ENCODE data around the gene STKLD1. TPM values are rescaled to one million over a fixed set of nuclear protein-coding genes. Genes with fewer than 3 reads are reported as not detected.
"Not testable (repeated sequence)": the region's sequence is repeated elsewhere in the genome, so short reads cannot be mapped to it uniquely, and the experiment has no call there.

Gene STKLD1
- 0.16 and 0.33 TPM in 2 replicates for total RNA-seq

DNA sequence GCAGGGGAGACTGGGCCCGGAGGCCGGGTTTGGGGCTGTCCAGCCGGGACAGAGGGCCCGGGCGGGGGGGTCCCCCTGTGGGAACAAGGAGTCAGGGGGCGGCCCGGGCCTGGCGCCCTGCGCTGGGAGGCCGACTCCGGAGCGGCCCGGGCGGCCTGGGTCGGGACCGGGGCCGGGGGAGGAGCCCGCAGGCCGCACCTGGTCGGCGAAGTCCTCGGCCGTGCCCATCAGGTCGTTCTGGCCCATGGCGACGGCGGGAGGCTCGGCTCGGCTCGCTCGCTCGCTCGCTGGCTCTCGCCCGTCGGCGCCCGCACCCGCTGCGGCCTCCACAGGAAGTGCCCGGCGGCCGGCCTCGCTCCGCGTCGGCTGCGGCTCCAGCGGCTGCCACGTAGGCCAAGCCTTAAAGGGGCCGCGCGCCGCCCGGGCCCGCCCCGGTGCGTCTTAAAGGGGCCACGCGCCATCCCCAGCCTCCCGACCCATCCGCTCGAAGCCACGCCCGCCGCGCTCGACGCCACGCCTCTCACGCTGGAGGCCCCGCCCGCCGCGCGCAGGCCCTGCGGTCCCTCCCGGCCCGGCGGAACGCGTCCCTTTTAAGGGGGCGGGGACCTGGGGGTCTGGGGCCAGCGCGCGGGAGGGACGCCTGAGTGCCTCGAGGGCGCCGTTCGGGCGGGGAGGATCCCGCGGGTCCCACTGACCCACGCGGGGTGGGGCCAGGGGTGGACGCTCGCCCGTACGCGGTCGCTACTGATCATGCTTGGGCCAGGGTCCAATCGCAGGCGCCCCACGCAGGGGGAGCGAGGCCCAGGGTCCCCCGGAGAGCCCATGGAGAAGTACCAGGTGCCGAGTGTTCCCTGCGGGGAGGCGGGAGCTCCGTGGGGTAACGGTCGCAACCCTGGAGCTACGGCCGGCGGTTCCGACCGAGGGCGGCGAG is at the start of gene STKLD1, which contains the start of gene SURF4:
Gene STKLD1, plus strand, starts transcription at position 643 of the 931 bp plus-strand sequence. Its CDS starts 108 bp downstream, at position 751.
Gene SURF4, minus strand, starts transcription at position 337 of the 931 bp plus-strand sequence. Its CDS starts 91 bp downstream, at position 246.
- peak; percentile 100 for DNase-seq
- H3K9me3 Mint-ChIP-seq, result no peaks in the 10 kb centered on the region
- H3K4me3 Mint-ChIP-seq, result peak within 1 kb of the TSS; percentile 99
- intact Hi-C loops (cut with micrococcal nuclease), result loop anchor here (1.0 kb wide), 4 partner anchors 28 to 83 kb away; partner anchors contain the start of genes CACFD1, MED22, REXO4 and RPL7A
- H3K4me1 Mint-ChIP-seq, result peaks cover 42% of the 10 kb centered on the region
- peaks cover 7% of the 10 kb centered on the region for H3K27me3 Mint-ChIP-seq
- peaks cover 35% of the 10 kb centered on the region for H3K36me3 Mint-ChIP-seq (ENCODE audit: low read depth)
- peak within 1 kb of the TSS; percentile 97 for H3K27ac Mint-ChIP-seq

DNA sequence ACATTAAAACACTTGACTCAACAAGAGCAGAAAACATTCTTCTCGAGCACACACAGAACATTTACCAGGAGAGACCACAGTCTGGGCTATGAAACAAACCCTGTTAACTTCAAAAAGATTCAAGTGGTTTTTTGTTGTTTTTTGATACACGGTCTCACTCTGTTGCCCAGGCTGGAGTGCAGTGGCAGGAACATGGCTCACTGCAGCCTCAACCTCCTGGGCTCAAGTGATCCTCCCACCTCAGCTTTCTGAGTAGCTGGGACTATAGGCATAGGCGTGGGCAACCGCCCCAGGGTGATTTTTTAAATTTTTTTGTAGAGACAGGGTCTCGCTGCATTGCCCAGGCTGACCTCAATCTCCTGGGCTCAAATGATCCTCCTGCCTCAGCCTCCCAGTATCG is 49.1 kb upstream of the STKLD1 start:
- H3K4me1 Mint-ChIP-seq; H3K27ac Mint-ChIP-seq; H3K9me3 Mint-ChIP-seq; H3K27me3 Mint-ChIP-seq; intact Hi-C loops (cut with micrococcal nuclease); H3K4me3 Mint-ChIP-seq; DNase-seq: not testable (repeated sequence)
- peaks cover 24% of the 10 kb centered on the region for H3K36me3 Mint-ChIP-seq (ENCODE audit: low read depth)

DNA sequence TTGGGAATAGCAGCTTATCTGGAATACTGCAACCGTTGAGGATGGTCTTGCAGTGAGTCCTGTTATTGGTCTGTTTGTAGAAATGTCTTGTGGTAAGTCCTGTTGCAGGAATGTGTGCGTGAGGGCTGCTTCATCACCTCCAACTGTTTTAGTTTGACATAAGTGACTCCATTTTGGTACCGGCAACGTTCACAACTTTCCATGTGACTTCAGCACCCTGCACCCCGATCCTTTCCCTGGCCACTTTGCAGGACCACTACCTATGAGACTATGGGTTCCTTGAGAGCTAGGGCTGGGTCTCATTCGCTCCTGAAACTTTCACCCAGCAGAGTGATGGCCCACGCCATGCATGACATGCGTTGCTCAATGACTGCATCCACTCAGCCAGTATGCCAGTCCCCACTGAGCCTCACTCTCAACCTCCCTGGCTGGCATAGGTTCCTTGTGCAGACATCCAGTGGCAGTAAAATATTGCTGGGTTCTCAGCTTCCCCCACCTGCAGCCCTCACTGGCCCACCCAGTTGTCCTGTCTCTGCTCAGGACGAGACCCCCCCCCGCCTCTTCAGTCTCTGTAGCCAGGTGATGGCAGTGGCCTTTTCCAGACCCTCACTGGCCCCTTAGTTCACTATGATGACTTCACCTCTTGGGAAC is 48.2 kb upstream of the STKLD1 start:
- Mint-ChIP-seq H3K36me3 (ENCODE audit: low read depth) (peaks cover 32% of the 10 kb centered on the region), H3K4me1 (peaks cover 4% of the 10 kb centered on the region), H3K27me3 (no peaks in the 10 kb centered on the region), H3K4me3 (no peak overlapping the region), H3K27ac (no peak overlapping the region), H3K9me3 (no peaks in the 10 kb centered on the region)
- DNase-seq, result no peak
- intact Hi-C loops (cut with micrococcal nuclease), result no loop called here

DNA sequence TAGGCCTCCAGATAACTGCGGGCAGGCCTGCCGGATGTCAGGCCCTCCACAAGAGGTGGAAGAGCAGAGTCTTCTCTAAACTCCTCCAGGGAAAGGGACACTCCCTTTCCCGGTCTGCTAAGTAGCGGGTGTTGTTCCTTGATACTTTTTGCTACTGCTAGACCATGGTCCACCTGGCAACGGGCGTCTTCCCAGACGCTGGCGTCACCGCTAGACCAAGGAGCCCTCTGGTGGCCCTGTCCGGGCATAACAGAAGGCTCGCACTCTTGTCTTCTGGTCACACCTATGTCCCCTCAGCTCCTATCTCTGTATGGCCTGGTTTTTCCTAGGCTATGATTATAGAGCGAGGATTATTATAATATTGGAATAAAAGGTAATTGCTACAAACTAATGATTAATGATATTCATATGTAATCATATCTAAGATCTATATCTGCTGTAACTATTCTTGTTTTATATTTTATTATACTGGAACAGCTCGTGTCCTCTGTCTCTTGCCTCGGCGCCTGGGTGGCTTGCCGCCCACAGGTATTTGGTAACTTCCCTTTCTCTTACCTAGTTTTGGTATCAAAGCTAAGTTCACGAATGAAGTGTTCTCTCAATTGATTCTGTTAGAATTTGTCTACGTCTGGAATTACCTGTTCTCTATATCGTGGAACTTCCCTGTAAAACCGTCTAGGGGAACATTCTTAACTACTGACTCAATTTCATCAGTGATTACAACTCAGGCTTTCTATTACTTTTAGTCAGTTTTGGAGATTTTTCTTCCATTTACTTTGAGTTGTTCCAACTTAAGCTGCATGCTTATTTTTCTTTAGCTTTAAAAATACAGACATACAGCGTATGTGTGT is 46.6 kb upstream of the STKLD1 start:
- intact Hi-C loops (cut with micrococcal nuclease); H3K4me1 Mint-ChIP-seq; H3K9me3 Mint-ChIP-seq; H3K4me3 Mint-ChIP-seq; H3K27me3 Mint-ChIP-seq; H3K27ac Mint-ChIP-seq: not testable (repeated sequence)
- peaks cover 47% of the 10 kb centered on the region for H3K36me3 Mint-ChIP-seq (ENCODE audit: low read depth)
- DNase-seq, result peak; percentile 62

DNA sequence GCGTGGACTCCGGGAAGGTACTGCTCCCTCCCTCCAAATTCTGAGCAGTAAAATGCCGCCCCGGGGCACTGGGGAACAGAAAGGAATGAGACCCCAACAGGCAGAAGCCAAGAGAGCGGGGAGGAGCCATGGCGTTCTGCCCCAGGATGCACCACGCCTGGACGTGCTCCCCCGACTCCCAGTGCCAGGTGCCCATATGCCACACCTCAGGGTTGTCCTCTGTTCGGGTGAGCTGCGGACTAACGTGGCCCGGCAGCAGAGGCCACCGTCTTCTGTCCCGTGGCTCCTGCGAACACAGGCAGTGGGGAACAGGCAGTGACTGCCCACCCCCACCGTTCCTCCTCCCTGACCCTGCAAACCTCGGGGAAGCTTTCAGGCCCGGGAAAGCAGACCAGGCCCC is 44.9 kb upstream of the STKLD1 start:
- Mint-ChIP-seq H3K4me3 (no peak overlapping the region), H3K27me3 (no peaks in the 10 kb centered on the region), H3K9me3 (no peaks in the 10 kb centered on the region), H3K36me3 (ENCODE audit: low read depth) (peaks cover 56% of the 10 kb centered on the region), H3K4me1 (peaks cover 11% of the 10 kb centered on the region), H3K27ac (no peak overlapping the region)
- intact Hi-C loops (cut with micrococcal nuclease), result no loop called here
- no peak for DNase-seq

DNA sequence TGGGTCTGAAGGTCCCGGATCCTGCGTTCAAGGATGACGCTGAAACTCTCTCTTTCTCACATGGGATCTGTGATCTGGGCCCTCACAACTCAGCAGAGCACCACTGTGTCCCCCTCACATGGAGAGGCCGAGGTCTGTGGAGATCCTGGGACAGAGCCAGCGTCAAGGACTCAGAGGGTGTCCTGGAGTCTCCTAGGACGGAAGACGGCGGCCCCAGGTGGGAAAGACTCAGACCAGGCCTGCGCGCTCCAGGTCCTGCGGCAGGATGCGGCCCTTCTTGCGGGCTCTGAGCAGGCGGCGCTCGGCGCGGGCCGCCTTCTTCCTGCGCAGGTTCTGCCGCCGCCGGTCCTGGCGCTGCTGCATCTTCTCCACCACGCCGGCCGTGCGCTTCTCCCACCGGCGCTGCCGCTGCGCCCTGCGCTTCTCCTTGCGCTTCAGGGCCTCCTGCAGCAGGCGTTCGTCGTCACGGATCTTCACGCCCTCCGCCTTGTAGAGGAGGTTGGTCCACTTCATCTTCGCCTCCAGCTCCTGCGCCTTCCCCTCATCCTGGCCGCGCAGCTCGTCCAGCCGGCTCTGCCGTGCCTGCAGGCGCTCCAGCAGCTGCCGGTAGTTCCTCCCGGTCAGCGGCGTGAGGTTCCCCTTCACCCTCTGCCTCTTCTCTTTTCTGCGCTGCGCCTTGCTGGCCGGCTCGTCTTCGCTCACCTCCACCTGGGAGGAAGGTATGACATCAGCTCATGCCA is 44.4 kb upstream of the STKLD1 start:
- Mint-ChIP-seq H3K4me1 (peaks cover 14% of the 10 kb centered on the region), H3K36me3 (ENCODE audit: low read depth) (peaks cover 58% of the 10 kb centered on the region), H3K27ac (no peak overlapping the region), H3K27me3 (no peaks in the 10 kb centered on the region), H3K4me3 (no peak overlapping the region), H3K9me3 (no peaks in the 10 kb centered on the region)
- no peak for DNase-seq
- intact Hi-C loops (cut with micrococcal nuclease), result no loop called here

DNA sequence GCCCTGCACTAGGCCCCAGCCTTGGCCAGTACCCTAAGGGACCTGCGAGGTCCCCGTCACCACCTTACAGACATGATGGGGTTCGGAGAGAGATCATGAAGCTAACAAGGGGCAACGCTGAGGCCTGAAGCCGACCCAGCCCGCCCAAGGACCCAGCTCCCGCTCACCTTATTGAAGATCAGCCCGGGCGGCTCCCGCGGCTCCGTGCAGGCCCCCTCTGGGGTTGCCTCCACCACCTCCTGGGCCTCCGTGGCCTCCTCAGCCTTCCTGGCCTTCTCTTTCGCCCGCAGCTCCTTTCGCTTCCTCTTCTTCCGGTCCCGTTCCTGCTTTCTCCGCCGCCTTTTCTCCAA is 43.8 kb upstream of the STKLD1 start:
- H3K36me3 Mint-ChIP-seq (ENCODE audit: low read depth), result peaks cover 60% of the 10 kb centered on the region
- no peaks in the 10 kb centered on the region for H3K27me3 Mint-ChIP-seq
- no peak for DNase-seq
- no peaks in the 10 kb centered on the region for H3K9me3 Mint-ChIP-seq
- H3K27ac Mint-ChIP-seq, result no peak overlapping the region
- peaks cover 15% of the 10 kb centered on the region for H3K4me1 Mint-ChIP-seq
- H3K4me3 Mint-ChIP-seq, result no peak overlapping the region
- intact Hi-C loops (cut with micrococcal nuclease), result no loop called here

DNA sequence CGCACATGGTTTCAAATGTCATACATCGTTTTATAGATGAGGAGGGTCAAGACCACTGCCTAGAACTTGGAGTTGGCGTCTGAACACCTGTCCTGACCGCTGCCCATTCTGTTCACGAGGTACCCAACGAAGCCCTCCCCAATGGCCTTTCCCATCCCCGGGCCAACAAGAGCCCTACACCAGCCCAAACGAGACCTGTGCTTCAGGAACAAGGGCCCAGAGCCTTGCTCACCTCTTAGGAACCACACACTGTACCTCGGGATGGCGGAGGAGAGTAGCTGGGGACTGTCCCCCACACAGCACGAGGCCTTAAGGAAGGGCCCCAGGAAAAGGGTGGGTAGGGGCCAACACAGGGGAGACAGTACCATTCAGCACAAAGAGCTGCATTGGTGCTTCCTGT is 43.2 kb upstream of the STKLD1 start:
- intact Hi-C loops (cut with micrococcal nuclease), result no loop called here
- peaks cover 16% of the 10 kb centered on the region for H3K4me1 Mint-ChIP-seq
- no peak overlapping the region for H3K4me3 Mint-ChIP-seq
- no peak for DNase-seq
- no peaks in the 10 kb centered on the region for H3K9me3 Mint-ChIP-seq
- peaks cover 62% of the 10 kb centered on the region for H3K36me3 Mint-ChIP-seq (ENCODE audit: low read depth)
- H3K27me3 Mint-ChIP-seq, result no peaks in the 10 kb centered on the region
- H3K27ac Mint-ChIP-seq, result no peak overlapping the region

DNA sequence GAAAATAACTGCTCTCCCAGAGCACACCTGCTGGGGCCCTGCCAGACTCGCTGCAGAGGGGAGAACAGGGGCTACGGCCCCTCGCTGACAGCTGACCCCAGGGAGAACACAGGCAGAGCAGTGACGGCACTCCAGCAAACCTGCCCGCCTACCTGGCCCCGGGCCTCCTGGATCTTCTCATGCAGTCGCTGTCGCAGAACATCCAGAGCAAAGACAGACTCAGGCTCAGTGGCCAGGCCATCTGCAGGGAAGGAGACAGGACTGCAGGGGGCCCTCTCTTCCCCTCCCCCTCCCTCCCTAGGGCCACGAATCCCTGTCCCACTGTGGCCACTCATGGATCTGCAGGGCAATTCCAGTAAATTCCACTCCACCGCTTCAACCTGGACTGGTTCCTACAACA is 42.6 kb upstream of the STKLD1 start:
- no peaks in the 10 kb centered on the region for H3K27me3 Mint-ChIP-seq
- H3K4me1 Mint-ChIP-seq, result peaks cover 16% of the 10 kb centered on the region
- intact Hi-C loops (cut with micrococcal nuclease), result no loop called here
- peak overlapping the region; percentile 29 for H3K27ac Mint-ChIP-seq
- H3K4me3 Mint-ChIP-seq, result no peak overlapping the region
- peaks cover 63% of the 10 kb centered on the region for H3K36me3 Mint-ChIP-seq (ENCODE audit: low read depth)
- H3K9me3 Mint-ChIP-seq, result no peaks in the 10 kb centered on the region
- no peak for DNase-seq

DNA sequence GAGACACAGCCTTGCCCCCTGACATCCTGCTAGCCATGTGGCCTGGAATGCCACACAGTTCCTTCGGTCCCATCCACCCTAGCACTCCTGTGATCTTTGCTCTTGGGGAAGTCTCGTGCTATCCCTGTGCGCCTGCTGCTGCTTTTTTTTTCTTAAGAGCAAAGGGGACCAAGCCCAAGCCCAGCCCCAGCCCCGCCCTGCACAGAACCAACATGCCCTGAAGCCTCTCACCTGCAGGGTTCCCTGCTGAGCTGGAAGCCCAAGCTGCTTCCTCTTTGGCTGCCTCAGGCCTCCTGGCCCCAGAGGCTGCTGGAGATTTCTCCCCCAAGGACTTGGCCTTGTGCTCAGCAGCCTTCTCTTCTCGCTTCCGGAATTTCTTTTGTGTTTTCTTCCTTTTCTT is 42.0 kb upstream of the STKLD1 start:
- H3K36me3 Mint-ChIP-seq (ENCODE audit: low read depth), result peaks cover 62% of the 10 kb centered on the region
- H3K9me3 Mint-ChIP-seq, result no peaks in the 10 kb centered on the region
- intact Hi-C loops (cut with micrococcal nuclease), result no loop called here
- no peak overlapping the region for H3K27ac Mint-ChIP-seq
- H3K4me1 Mint-ChIP-seq, result peaks cover 14% of the 10 kb centered on the region
- peak overlapping the region; percentile 89 for H3K4me3 Mint-ChIP-seq
- no peaks in the 10 kb centered on the region for H3K27me3 Mint-ChIP-seq
- DNase-seq, result no peak

DNA sequence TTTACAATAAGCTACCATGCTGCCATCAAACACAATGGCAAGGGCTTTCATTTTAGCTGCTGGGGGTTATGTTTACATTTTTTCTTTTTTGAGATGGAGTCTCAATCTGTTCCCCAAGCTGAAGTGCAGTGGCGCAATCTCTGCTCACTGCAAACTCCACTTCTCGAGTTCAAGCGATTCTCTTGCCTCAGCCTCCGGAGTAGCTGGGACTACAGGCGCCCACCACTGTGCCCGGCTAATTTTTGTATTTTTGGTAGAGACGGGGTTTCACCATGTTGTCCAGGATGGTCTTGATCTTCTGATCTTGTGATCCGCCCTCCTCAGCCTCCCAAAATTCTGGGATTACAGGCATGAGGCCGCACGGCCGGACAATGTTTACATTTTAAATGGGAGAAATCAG is 41.3 kb upstream of the STKLD1 start:
- Mint-ChIP-seq H3K4me3 (peak overlapping the region; percentile 89), H3K36me3 (ENCODE audit: low read depth) (peaks cover 66% of the 10 kb centered on the region), H3K27ac (peak overlapping the region; percentile 62), H3K4me1 (peaks cover 12% of the 10 kb centered on the region)
- not testable (repeated sequence) for H3K27me3 Mint-ChIP-seq, DNase-seq, H3K9me3 Mint-ChIP-seq
- intact Hi-C loops (cut with micrococcal nuclease), result loop anchor here (5.0 kb wide), 1 partner anchor 367 kb away; no protein-coding TSS in a partner anchor

DNA sequence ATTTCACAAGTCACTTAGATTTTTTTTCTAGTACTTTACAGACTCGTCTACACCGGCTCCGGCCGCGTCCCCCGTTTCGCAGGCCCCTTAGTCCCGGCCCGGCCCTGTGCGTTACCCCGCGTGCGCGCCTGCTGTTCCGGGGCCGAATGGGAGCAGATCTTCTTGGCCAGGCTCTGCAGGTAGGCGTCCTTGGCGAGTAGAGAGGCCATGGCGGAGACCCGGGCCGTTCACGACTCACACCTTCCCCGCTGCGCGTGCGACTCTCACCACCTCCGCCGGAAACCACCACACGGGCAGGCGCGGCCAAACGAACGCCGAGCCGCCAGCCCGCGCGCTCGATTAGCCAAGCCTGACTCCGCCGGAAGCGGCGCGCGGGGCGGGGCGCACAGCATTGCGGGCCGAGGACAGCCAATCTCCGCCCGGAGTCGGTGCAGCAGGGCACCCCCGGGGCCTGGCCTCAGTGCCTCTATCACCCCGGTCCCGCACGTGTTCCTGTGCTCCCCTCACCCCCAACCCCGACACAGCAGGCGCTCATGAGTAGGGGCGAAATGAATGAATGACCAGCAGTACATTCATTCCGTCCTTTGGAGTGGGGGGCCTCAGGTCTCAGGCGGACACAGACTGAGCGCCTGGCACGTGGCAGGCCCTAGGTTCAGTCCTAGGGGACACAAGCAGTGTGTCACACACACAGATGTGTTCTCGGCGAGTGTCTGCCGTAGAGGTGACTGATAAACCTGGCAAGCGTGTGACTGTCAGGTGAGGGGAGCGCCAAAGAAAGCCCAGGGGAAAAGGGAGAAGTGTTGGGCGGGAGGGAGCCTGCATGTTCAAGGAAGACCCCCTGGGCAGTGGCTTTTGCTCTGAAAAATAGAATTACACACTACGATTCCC is 40.0 kb upstream of the STKLD1 start, which contains the start of gene SURF6:
Gene SURF6, minus strand, starts transcription at position 265 of the 888 bp plus-strand sequence. Its CDS starts 56 bp downstream, at position 209.
- Mint-ChIP-seq H3K4me3 (peak within 1 kb of the TSS; percentile 89), H3K27ac (peak within 1 kb of the TSS; percentile 90), H3K36me3 (ENCODE audit: low read depth) (peaks cover 68% of the 10 kb centered on the region), H3K4me1 (peaks cover 18% of the 10 kb centered on the region), H3K9me3 (no peaks in the 10 kb centered on the region), H3K27me3 (no peaks in the 10 kb centered on the region)
- intact Hi-C loops (cut with micrococcal nuclease), result loop anchor here (1.0 to 5.0 kb wide), 6 partner anchors 12 to 366 kb away; partner anchors contain the start of genes MED22, REXO4, RPL7A and STKLD1
- peak; percentile 99 for DNase-seq

Data from activated CD4-positive, alpha-beta T cell treated with anti-CD3 and anti-CD28 coated beads, Interleukin-2, amount 10 ng/mL, durations not matched to agents 24 days and 14 days (primary cell).